Osteoblast (primary cell): ENCODE data around the gene OTOP2. TPM values are rescaled to one million over a fixed set of nuclear protein-coding genes. Genes with fewer than 3 reads are reported as not detected.

Experiments used
- DNase-seq: peaks from one replicate; pipeline ENCODE4 v3.0.0; 2011; ENCODE audit warnings: low spot score, mixed read lengths; ENCODE audit not compliant: insufficient read length; ENCODE audit errors: missing footprints
- H2AFZ ChIP-seq: 2 replicates; pipeline ENCODE4 v1.6.0; 2011; ENCODE audit warnings: mild to moderate bottlenecking, low read length
- H3K27ac ChIP-seq: 2 replicates; pipeline ENCODE4 v1.5.1; 2011; ENCODE audit warnings: mild to moderate bottlenecking, low read depth, low read length, moderate library complexity
- H3K27me3 ChIP-seq: 2 replicates; pipeline ENCODE4 v1.6.0; 2012; ENCODE audit warnings: mild to moderate bottlenecking, control low read depth, inconsistent platforms, low read length, moderate library complexity; ENCODE audit not compliant: insufficient read depth
- H3K36me3 ChIP-seq: 2 replicates; pipeline ENCODE4 v1.5.1; 2011; ENCODE audit warnings: mild to moderate bottlenecking, low read length, control low read depth, moderate library complexity; ENCODE audit not compliant: insufficient read depth
- H3K4me1 ChIP-seq: 2 replicates; pipeline ENCODE4 v1.5.1; 2011; ENCODE audit warnings: mild to moderate bottlenecking, low read length, control low read depth, moderate library complexity; ENCODE audit not compliant: insufficient read depth
- H3K4me2 ChIP-seq: 2 replicates; pipeline ENCODE4 v1.6.0; 2011; ENCODE audit warnings: mild to moderate bottlenecking, low read length; ENCODE audit not compliant: insufficient read depth
- H3K4me3 ChIP-seq: fragments of 200-600 bp; sonication (generic); 3 replicates; pipeline ENCODE4 v1.5.1; 2012; ENCODE audit warnings: mild to moderate bottlenecking, low read length, inconsistent platforms; ENCODE audit not compliant: insufficient read depth
- H3K79me2 ChIP-seq: 2 replicates; pipeline ENCODE4 v1.6.0; 2012; ENCODE audit warnings: mild to moderate bottlenecking, low read length, control low read depth, inconsistent platforms; ENCODE audit not compliant: insufficient read depth
- H3K9me3 ChIP-seq: 2 replicates; pipeline ENCODE4 v1.5.1; 2011; ENCODE audit warnings: low read depth, low read length, control low read depth
- H4K20me1 ChIP-seq: 2 replicates; pipeline ENCODE4 v1.6.0; 2012; ENCODE audit warnings: mild to moderate bottlenecking, low read length, control low read depth; ENCODE audit not compliant: insufficient read depth
- total RNA-seq: library from RNA; depleted of rRNA; stranded (reverse); fragments of >200 nt; gene quantifications from 2 replicates; pipeline ENCODE4 v1.2.3, GENCODE V29; 2012
- TF ChIP-seq, protein P1 (sequence below): IDR thresholded peaks from 2 replicates; pipeline ENCODE4 v1.5.1; 2011; ENCODE audit warnings: mild to moderate bottlenecking, low read depth, low read length, moderate library complexity; ENCODE audit errors: extremely low read depth

OTOP2 gene
- total RNA-seq, 1 donor: not detected

DNA sequence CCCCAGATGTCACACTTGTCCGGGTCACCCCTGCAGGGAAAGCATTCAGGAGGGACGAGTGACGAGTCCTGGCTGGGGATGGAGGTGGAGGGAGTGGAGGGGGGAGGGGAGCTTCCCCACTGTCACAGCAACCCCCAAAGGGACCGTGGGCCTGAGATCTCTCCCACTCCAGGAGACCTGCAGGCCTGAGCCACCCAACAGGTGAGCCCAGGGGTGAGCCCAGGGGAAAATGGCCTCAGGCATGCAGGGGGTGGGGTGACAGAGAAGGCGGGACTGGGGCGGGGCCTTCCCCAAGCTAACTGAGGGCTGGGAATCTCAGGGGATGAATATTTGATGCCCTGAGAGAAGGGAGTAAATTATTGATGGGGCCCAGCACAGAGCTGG is 3.4 kb upstream of the OTOP2 start:
- Histone ChIP-seq H3K36me3 (no peaks in the 10 kb centered on the region), H3K27ac (no peak overlapping the region), H3K9me3 (no peaks in the 10 kb centered on the region), H3K4me2 (no peak overlapping the region), H3K79me2 (no peaks in the 10 kb centered on the region), H4K20me1 (no peaks in the 10 kb centered on the region), H3K4me3 (no peak overlapping the region), H3K27me3 (peaks cover 42% of the 10 kb centered on the region), H3K4me1 (no peaks in the 10 kb centered on the region), H2AFZ (no peak overlapping the region)
- peak; percentile 86 for DNase-seq
- TF ChIP-seq, protein P1, sequence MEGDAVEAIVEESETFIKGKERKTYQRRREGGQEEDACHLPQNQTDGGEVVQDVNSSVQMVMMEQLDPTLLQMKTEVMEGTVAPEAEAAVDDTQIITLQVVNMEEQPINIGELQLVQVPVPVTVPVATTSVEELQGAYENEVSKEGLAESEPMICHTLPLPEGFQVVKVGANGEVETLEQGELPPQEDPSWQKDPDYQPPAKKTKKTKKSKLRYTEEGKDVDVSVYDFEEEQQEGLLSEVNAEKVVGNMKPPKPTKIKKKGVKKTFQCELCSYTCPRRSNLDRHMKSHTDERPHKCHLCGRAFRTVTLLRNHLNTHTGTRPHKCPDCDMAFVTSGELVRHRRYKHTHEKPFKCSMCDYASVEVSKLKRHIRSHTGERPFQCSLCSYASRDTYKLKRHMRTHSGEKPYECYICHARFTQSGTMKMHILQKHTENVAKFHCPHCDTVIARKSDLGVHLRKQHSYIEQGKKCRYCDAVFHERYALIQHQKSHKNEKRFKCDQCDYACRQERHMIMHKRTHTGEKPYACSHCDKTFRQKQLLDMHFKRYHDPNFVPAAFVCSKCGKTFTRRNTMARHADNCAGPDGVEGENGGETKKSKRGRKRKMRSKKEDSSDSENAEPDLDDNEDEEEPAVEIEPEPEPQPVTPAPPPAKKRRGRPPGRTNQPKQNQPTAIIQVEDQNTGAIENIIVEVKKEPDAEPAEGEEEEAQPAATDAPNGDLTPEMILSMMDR: no peak

GRCh38 chr17:74921026-74921681 is 2.9 kb upstream of the OTOP2 start:
- Histone ChIP-seq H3K4me2 (no peak overlapping the region), H3K9me3 (no peaks in the 10 kb centered on the region), H3K27ac (no peak overlapping the region), H3K27me3 (peaks cover 48% of the 10 kb centered on the region), H4K20me1 (no peaks in the 10 kb centered on the region), H3K36me3 (no peaks in the 10 kb centered on the region), H3K4me1 (no peaks in the 10 kb centered on the region), H2AFZ (no peak overlapping the region), H3K79me2 (no peaks in the 10 kb centered on the region), H3K4me3 (no peak overlapping the region)
- TF ChIP-seq, protein P1: no peak
- peak; percentile 87 for DNase-seq

GRCh38 chr17:74921769-74922168 is 2.3 kb upstream of the OTOP2 start:
- H3K27me3 ChIP-seq: peaks cover 50% of the 10 kb centered on the region
- TF ChIP-seq, protein P1: no peak

GRCh38 chr17:74922172-74922571 is 1.9 kb upstream of the OTOP2 start:
- Histone ChIP-seq H4K20me1 (no peaks in the 10 kb centered on the region), H3K9me3 (no peaks in the 10 kb centered on the region), H2AFZ (no peak overlapping the region), H3K36me3 (no peaks in the 10 kb centered on the region), H3K27ac (no peak overlapping the region), H3K4me3 (no peak overlapping the region), H3K27me3 (peaks cover 50% of the 10 kb centered on the region), H3K79me2 (no peaks in the 10 kb centered on the region), H3K4me1 (no peaks in the 10 kb centered on the region), H3K4me2 (no peak overlapping the region)
- peak; percentile 78 for DNase-seq
- TF ChIP-seq, protein P1: no peak

More at GRCh38 chr17:74921769-74922168, 2.3 kb upstream of the OTOP2 start:
- Histone ChIP-seq H3K36me3 (no peaks in the 10 kb centered on the region), H3K79me2 (no peaks in the 10 kb centered on the region), H3K4me1 (no peaks in the 10 kb centered on the region), H3K27ac (no peak overlapping the region), H4K20me1 (no peaks in the 10 kb centered on the region), H3K9me3 (no peaks in the 10 kb centered on the region), H3K4me3 (no peak overlapping the region), H2AFZ (no peak overlapping the region), H3K4me2 (no peak overlapping the region)
- peak; percentile 81 for DNase-seq
